CD4-positive, alpha-beta T cell (primary cell): ENCODE data around the gene CCBE1. TPM values are rescaled to one million over a fixed set of nuclear protein-coding genes. Genes with fewer than 3 reads are reported as not detected.

Source experiments
- ATAC-seq: fragments of 200-7000 bp; cut with Tn5 transposase; one replicate; pipeline ENCODE4 v1.10.0; 2022; ENCODE audit warnings: mild to moderate bottlenecking; ENCODE audit not compliant: poor library complexity
- CTCF ChIA-PET: fragments of 350-600 bp; sonication (Branson Sonifier 250); formaldehyde crosslinking; loops from one replicate; lab custom pipeline; 2021; ENCODE audit warnings: antibody characterized with exemption, inconsistent platforms; lab: Charles Lee
- POLR2A ChIA-PET: fragments of 350-600 bp; sonication (Branson Sonifier 250); formaldehyde crosslinking; loops from one replicate; lab custom pipeline; 2021; ENCODE audit warnings: antibody characterized with exemption, inconsistent platforms; lab: Charles Lee
- DNase-seq, 14 experiments: peaks; one replicate each; pipeline ENCODE4 v3.0.0-alpha.2; 2013 to 2020; ENCODE audit warnings: mixed read lengths in 2 of 14
- H3K27ac ChIP-seq, 2 donors: one replicate each; pipeline versions ENCODE4 v1.5.1 to v1.7.0; 2013; ENCODE audit warnings: low read length in 2 of 2, low read depth in 1 of 2, mild to moderate bottlenecking in 1 of 2
- H3K27me3 ChIP-seq, 2 experiments: 1 replicate in 1 of 2; 2 replicates in 1 of 2; pipeline versions ENCODE4 v1.6.1 to v1.7.0; 2013; ENCODE audit warnings: low read length in 2 of 2, control low read depth in 1 of 2, mild to moderate bottlenecking in 1 of 2, moderate library complexity in 1 of 2; ENCODE audit not compliant: insufficient read depth in 2 of 2, control insufficient read depth in 1 of 2
- H3K36me3 ChIP-seq: one replicate; pipeline ENCODE4 v1.6.1; 2013; ENCODE audit warnings: low read length, control low read depth; ENCODE audit not compliant: insufficient read depth
- H3K4me1 ChIP-seq: one replicate; pipeline ENCODE4 v1.6.1; 2013; ENCODE audit warnings: low read length, control low read depth; ENCODE audit not compliant: insufficient read depth
- H3K4me3 ChIP-seq: one replicate; pipeline ENCODE4 v1.5.1; 2013; ENCODE audit warnings: mild to moderate bottlenecking, low read length, moderate library complexity
- H3K9me3 ChIP-seq, 2 experiments: 1 replicate in 1 of 2; 2 replicates in 1 of 2; pipeline versions ENCODE4 v1.6.1 to v1.7.0; 2013; ENCODE audit warnings: low read length in 2 of 2, mild to moderate bottlenecking in 2 of 2, control low read depth in 1 of 2, moderate library complexity in 1 of 2; ENCODE audit not compliant: control insufficient read depth in 1 of 2, insufficient read depth in 1 of 2
- H3K27ac Mint-ChIP-seq: one replicate; pipeline ENCODE4 v1.8.0; 2020; ENCODE audit warnings: mixed read lengths
- H3K27me3 Mint-ChIP-seq: one replicate; pipeline ENCODE4 v1.8.0; 2021; ENCODE audit warnings: mixed read lengths
- H3K36me3 Mint-ChIP-seq: one replicate; pipeline ENCODE4 v1.8.0; 2021; ENCODE audit warnings: low read depth, mixed read lengths
- H3K4me1 Mint-ChIP-seq: one replicate; pipeline ENCODE4 v1.8.0; 2021; ENCODE audit warnings: low read depth, mixed read lengths
- H3K4me3 Mint-ChIP-seq: one replicate; pipeline ENCODE4 v1.8.0; 2020; ENCODE audit warnings: mild to moderate bottlenecking, mixed read lengths
- H3K9me3 Mint-ChIP-seq: one replicate; pipeline ENCODE4 v1.8.0; 2020; ENCODE audit warnings: mixed read lengths
- CTCF ChIP-seq: fragments of 200-600 bp; IDR thresholded peaks from one replicate; pipeline ENCODE4 v1.8.0; 2022; ENCODE audit warnings: antibody characterized with exemption, mild to moderate bottlenecking
- intact Hi-C, 2 experiments: fragments of 100-400 bp; cut with DNase I in 1 of 2; cut with micrococcal nuclease in 1 of 2; formaldehyde crosslinking; loops; one replicate each; pipeline versions ENCODE4 v1.15.1 to v1.9.0; 2023 to 2025; cut with DNase I, micrococcal nuclease
- total RNA-seq, 174 experiments: library from RNA in 2 of 174; stranded (reverse) in 2 of 174; gene quantifications; one replicate each; pipeline ENCODE4 v1.2.3 and lab custom pipeline; 2021 to 2026

Gene CCBE1
- total RNA-seq, 2 experiments from 2014 or later, result not detected

- peaks cover 0 to 3% of the 10 kb centered on the region in 2 experiments for H3K27me3 ChIP-seq
- no peaks in the 10 kb centered on the region for H3K4me1 Mint-ChIP-seq
- ChIA-PET CTCF (no interaction called here), POLR2A (no interaction called here)
- intact Hi-C loops, result no loop called here
- H3K36me3 Mint-ChIP-seq, result no peaks in the 10 kb centered on the region
- H3K4me1 ChIP-seq, result no peaks in the 10 kb centered on the region
- DNase-seq, result no peak
- H3K4me3 Mint-ChIP-seq, result no peak overlapping the region
- no peaks in the 10 kb centered on the region for H3K9me3 Mint-ChIP-seq
- H3K9me3 ChIP-seq, result no peaks in the 10 kb centered on the region
- no peaks in the 10 kb centered on the region for H3K36me3 ChIP-seq
- no peak for ATAC-seq
- H3K27ac Mint-ChIP-seq, result no peak overlapping the region
- TF ChIP-seq CTCF, result no peak
- peaks cover 18% of the 10 kb centered on the region for H3K27me3 Mint-ChIP-seq
- no peak overlapping the region for H3K27ac ChIP-seq
- H3K4me3 ChIP-seq, result no peak overlapping the region
Measured at GRCh38 chr18:59484561-59485328, 212.5 kb downstream of the CCBE1 start.

- Histone ChIP-seq H3K36me3 (no peaks in the 10 kb centered on the region), H3K4me3 (no peak overlapping the region), H3K27me3 (peaks cover 0 to 3% of the 10 kb centered on the region in 2 experiments), H3K9me3 (no peaks in the 10 kb centered on the region), H3K4me1 (no peaks in the 10 kb centered on the region), H3K27ac (no peak overlapping the region)
- CTCF ChIA-PET, result no interaction called here
- no peaks in the 10 kb centered on the region for H3K36me3 Mint-ChIP-seq
- POLR2A ChIA-PET, result no interaction called here
- no peaks in the 10 kb centered on the region for H3K4me1 Mint-ChIP-seq
- intact Hi-C loops, result no loop called here
- H3K9me3 Mint-ChIP-seq, result no peaks in the 10 kb centered on the region
- ATAC-seq, result no peak
- no peak overlapping the region for H3K4me3 Mint-ChIP-seq
- H3K27ac Mint-ChIP-seq, result no peak overlapping the region
- H3K27me3 Mint-ChIP-seq, result peaks cover 21% of the 10 kb centered on the region
- TF ChIP-seq CTCF, result no peak
- no peak for DNase-seq
Measured at GRCh38 chr18:59484131-59484530, 213.1 kb downstream of the CCBE1 start.

GRCh38 chr18:59481436-59481835 is 215.8 kb downstream of the CCBE1 start:
- no peak overlapping the region for H3K4me3 ChIP-seq
- ATAC-seq, result no peak
- H3K36me3 ChIP-seq, result no peaks in the 10 kb centered on the region
- H3K27ac ChIP-seq, result no peak overlapping the region
- TF ChIP-seq CTCF, result no peak
- H3K4me1 Mint-ChIP-seq, result no peaks in the 10 kb centered on the region
- ChIA-PET POLR2A (no interaction called here), CTCF (no interaction called here)
- intact Hi-C loops, result no loop called here
- H3K27me3 ChIP-seq, result peaks cover 0 to 3% of the 10 kb centered on the region in 2 experiments
- H3K9me3 ChIP-seq, result no peaks in the 10 kb centered on the region
- peaks cover 39% of the 10 kb centered on the region for H3K27me3 Mint-ChIP-seq
- H3K36me3 Mint-ChIP-seq, result no peaks in the 10 kb centered on the region
- H3K27ac Mint-ChIP-seq, result no peak overlapping the region
- H3K4me1 ChIP-seq, result no peaks in the 10 kb centered on the region
- H3K9me3 Mint-ChIP-seq, result no peaks in the 10 kb centered on the region
- no peak overlapping the region for H3K4me3 Mint-ChIP-seq
- DNase-seq, result no peak
